Hepatocyte (in vitro differentiated cells): ENCODE data around the gene ARL13B.

Experiments
- CTCF ChIP-seq: fragments of 200-600 bp; sonication (generic); IDR thresholded peaks from 2 replicates; pipeline ENCODE4 v1.5.1; 2016; ENCODE audit warnings: antibody characterized with exemption, mild to moderate bottlenecking; ENCODE audit not compliant: poor library complexity
- EZH2 ChIP-seq: fragments of 200-600 bp; sonication (generic); IDR thresholded peaks from 2 replicates; pipeline ENCODE4 v1.6.1; 2016; ENCODE audit warnings: antibody characterized with exemption, mild to moderate bottlenecking, borderline replicate concordance
- EZH2phosphoT487 ChIP-seq: fragments of 200-600 bp; sonication (generic); IDR thresholded peaks from one replicate; pipeline ENCODE4 v1.6.1; 2018; ENCODE audit warnings: antibody characterized with exemption, mild to moderate bottlenecking, low read depth, moderate library complexity; ENCODE audit not compliant: unreplicated experiment, severe bottlenecking

DNA sequence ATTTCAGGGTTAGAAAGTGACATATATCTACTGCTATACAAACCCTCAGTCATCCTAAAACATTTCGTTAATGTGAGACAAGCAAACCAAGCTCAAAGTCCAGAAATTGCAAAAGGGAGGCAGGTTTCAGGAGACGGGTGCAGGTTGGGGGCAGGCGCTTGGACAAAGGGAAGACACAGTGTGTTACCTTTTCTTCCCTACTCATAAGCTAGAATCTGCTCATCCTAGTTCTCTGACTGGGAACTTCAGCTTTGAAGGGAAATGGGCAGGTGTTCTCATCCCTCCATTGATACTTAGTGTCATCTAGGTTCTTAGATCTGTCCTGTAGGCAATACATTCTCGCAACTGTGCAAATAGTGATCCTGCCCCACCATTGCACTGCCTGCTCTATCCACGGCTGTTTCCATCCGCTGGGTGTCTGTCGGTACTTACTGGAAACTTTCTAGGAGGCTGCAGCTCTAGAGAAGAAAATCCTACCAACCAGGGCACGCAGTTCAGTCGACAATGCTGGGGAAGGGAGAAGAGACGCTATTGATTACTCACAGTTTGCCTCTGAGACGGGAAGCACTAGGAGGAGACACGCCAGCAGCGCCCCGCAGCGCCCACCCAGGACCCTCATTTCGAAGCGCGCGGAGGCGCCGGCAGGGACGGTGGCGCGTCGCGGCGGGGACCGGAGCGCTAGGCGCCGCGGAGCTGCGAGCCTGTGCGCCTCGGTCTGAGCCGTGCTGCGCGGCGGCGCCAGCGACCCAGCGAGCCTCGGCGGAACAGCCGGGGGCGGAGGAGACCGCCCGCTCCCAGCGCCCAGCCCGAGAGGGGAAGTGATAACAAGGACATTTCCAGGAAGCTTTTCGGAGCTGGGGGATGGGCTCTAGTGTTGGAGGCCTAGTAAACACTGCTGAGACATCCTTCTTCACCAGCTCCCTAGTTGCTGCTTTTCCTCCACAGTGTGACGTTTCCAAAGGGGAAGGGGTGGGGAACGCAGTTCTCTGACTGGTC is 6.5 kb upstream of the ARL13B start, which contains the start of gene PROS1:
- TF ChIP-seq CTCF (peak; percentile 17), EZH2 (no peak), EZH2phosphoT487 (no peak)
